COR-L47 (cell line): ENCODE results near the gene DIS3L2.
A peak's percentile ranks its signal among the peaks of the same experiment; 100 is the strongest.
"Not testable (repeated sequence)": the region's sequence is repeated elsewhere in the genome, so short reads cannot be mapped to it uniquely, and the experiment has no call there.

ENCODE experiments used
- DNase-seq: peaks from one replicate; lab custom pipeline; 2025; lab: John Stamatoyannopoulos, UW

Gene DIS3L2

DNA sequence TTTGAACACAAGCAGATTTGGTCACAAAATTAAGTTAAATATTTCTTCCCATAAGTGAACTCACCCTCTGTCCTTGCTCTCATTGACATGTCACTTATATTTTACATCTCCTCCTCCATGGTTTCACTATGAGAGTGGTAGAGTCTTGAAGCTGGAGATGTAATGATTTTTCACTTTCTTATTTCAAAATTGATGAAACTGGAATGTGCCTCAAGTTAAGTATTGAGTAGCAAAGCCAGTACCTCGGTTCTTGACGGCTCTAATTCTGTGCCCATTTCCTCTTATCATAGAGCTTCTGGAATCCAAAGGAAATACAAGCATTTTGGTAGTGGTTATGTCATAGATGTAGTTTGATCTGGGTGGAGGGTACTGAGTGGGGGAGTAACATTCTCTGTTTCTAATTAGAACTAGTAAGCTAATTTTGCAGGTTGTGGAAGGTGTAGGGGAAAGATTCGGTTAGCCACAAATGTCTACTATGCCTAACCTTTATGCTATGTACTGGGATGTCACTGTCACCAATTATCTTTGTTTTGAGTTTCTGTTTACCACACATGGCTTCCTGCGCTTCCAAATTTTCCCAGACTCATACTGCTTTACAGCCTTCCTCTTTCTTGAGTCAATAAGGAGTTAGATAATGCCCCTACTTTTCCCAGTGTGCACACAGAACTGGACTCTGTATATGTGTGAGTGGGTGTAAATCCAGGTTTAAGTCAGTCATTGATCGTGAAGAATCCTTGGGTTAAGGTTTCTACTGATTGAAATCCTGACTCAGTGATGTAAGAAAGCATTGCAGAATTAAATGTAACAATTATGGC is 96.8 kb downstream of the DIS3L2 start:
- no peak for DNase-seq

DNA sequence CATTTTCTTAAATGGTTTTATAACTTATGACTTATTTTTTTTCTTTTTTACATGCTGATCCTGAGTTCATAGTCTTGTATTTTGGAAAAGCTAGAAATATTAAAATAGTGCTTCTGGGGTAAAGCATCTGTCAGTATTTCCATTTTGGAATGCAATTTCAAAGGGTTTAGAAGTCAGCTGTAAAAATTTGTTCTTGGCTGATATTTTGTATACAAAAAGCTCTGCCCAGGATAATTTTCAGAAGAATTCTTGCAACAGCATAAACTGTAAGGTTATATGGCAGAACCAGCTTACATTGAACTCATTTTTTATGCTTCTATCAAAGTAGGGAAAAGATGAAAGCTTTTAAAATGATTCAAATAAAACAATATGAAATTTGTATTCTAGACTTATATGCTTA is 97.4 kb downstream of the DIS3L2 start:
- no peak for DNase-seq

DNA sequence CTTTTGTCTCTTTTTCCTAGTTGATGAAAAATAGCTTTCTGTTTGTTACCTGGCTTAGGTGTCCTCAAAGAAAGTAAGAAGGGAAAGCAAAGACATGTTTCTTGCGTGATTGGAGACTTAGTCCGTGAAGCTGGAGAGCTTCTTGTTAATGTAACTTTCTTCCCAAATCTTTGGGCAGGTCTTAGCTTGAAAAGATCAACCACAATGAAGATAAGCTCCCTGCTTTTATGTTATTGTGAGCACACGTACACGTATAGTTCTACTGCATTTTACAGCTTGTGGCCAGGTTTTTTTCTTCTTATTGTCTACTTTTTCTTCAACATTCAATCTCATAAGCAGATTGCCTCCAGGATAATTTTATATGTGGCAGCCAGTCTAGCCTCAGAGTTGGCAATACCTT is 99.8 kb downstream of the DIS3L2 start:
- no peak for DNase-seq

DNA sequence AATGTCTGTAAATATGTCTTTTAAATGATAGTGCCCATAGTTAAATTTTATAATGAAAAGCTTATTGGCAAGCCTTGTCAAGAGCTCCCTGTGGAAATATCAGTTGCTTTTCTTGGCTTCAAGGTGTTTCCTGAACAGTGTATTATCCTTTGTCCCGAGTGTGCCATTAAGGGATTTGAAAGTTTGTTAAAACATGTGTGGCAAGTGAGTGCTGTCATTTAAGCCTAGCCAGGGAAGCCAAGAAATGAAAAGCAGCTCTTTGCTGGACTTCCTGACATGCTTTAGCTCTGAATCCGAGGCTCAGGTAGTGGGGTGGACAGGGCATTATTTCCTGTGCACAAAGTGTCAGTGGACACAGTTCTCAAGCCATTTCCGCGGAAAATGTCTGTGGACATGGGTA is 111.5 kb downstream of the DIS3L2 start:
- no peak for DNase-seq

DNA sequence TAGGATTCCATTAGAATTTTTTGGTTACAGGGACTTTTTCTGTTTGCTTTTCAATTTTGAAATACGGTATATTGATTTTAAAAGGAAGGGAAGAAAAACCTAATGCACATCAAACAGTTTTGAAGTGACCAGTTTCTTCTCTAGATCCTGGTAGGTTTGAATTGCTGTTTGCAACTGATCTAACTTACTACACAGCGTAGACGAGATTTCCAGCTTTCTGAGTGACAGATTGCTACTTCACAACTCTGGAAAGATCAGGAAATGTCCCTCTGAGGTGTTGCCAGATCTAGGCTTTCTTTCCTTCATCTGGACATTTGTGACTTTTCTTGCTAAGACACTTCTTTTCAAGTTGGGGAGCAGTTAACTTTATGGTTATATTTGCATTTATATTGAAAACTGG is 112.2 kb downstream of the DIS3L2 start:
- DNase-seq: no peak

DNA sequence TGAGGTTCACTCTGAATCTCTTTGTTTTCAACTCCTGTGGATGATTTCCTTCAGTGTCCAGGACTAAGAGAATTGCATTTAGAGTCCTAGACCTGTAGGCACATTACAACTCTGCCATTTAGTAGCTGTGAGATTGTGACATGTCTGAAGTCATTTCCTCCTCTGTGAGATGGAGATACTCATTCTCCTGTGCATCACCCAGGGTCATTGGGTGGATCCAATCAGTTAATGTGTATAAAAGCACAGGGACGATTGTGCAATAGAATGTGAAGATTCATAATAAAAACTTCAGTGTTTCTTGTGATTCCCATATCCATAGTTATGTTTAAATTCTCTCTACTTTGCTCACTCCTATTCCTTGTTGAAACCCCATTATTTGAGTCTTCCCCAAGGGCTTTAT is 113.6 kb downstream of the DIS3L2 start:
- DNase-seq: no peak

DNA sequence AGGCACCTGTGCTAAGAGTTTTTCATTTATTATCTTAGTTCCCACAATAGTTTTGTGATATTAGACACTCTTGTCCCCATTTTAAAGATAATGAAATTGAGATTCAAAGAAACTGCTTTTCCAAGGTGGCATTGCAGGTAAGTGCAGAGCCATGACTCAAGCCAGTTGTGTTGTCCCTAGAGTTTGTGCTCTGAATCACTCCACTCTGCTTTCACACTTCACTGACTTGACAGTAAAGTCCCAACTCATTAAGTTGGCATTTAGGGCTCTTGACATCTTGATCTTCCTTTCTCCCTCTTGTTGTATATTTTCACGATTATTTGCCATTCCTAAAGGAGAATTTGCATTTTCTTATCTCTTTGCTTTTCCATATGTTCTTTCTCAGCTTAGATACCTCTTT is 114.3 kb downstream of the DIS3L2 start:
- no peak for DNase-seq

DNA sequence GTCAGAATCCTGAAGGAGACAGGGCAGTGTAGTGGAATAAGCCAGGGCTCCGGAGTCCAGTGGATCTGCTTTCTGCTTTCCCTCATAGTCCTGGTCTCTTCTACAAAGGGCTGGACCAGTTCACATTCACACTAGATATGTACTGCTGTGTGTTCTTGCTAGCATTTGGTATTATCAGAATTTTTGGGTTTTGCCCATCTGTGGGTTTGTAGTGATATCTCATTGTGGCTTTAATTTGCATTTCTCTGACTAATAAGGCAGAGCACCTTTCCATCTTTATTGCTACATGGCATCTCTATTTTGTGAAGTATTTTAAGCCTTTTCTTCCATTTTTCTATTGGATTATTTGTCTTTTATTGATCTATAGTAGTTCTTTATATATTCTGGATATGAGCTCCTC is 114.8 kb downstream of the DIS3L2 start:
- DNase-seq: no peak

DNA sequence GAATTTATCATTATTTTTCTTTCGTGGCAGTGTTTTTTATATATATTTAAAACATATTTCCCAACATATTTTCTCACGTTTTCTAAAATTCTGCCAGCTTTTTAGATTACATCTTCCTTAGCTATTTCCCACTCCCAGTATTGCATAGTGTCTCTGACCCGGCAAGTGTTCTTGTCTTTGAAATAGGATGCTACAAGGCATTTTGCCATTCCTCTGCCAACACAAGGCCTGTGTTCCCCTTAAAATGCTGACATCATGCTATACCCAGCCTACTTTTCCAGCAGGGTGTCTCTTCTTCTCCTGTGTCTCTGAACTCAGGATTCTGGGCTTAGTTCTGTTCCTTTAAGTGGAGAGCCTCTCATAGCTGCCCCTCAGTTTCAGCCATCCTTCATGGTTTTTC is 115.2 kb downstream of the DIS3L2 start:
- no peak for DNase-seq

DNA sequence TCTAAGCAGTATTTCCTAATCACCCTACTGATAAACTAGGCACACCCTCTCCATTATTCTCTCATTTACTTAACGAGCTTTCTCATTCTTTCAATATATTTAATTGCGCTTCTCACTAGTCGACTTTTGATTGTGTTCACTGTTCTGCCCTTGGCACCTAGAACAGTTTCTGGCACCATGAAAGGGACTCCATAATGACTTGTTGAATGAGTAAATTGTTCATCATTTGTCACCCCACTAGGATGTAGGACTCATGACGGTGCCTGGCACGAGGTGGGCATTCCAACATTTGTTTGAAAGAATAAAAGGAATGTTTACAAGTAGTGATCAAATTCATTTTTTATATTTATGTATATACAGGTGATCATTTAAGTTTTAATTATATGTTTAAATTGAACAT is 123.7 kb downstream of the DIS3L2 start:
- DNase-seq: peak; percentile 71

DNA sequence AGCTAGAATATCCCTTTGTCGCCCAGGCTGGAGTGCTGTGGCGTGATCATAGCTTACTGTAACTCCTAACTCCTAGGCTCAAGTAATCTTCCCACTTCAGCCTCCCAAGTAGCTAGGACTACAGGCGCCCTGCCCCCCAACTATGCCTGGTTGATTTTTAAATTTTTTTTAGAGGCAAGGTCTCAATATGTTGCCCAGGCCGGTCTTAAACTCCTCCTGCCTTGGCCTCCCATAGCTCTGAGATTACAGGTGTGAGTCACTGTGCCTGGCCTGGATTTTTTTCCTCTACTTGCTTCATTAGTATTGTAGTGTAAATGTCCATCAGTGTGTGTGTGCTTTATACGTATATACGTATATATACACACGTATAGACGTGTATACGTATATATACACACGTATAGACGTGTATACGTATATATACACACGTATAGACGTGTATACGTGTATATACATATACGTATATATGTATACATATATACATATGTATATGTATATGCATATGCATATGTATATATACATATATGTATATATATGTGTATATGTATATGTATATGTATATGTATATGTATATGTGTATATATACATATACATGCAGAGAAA is 124.4 kb downstream of the DIS3L2 start:
- DNase-seq: no peak

DNA sequence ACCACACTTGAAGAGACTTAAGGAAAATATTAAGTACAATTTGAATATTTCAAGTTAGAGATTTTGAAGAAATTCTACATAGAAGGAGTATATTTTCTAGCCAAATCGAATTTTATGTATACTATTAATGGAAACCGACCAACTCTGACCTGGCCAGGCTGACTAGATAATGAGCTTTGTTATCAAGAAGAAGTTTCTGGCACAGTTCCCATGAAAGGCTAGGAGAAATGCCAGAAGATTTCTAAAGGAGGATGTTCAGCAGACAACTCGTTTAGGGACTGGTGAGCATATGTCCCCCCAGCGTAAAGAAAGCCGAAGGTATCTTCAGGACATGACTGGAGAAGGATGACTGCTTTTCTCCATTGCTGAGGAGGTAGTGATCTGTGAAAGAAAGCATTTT is 127.3 kb downstream of the DIS3L2 start:
- DNase-seq: no peak

DNA sequence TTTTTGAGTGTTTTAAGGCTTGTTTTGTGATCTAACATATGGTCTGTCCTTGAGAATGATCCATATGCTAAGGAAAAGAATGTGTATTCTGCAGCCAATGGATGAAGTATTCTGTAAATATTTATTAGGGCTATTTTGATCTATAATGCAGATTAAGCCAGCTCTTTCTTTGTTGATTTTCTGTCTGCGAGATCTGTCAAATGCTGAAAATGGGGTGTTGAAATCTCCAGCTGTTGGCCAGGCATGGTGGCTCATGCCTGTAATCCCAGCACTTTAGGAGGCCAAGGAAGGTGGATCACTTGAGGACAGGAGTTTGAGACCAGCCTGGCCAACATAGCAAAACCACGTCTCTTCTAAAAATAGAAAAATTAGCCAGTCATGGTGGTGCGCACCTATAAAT is 132.7 kb downstream of the DIS3L2 start:
- no peak for DNase-seq

DNA sequence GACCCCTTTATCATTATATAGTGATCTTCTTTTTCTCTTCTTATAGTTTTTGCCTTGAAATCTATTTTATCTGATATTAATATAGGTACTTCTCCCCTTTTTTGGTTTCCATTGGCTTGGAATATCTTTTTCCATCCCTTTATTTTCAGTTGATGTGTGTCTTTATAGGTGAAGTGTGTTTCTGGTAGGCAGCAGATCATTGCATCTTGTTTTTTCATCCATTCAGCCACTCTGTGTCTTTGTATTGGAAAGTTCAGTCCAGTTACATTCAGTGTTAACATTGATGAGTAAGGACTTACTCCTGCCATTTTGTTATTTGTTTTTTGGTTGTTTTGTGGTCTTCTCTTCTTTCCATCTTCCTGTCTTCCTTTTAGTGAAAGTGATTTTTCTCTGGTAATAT is 133.4 kb downstream of the DIS3L2 start:
- no peak for DNase-seq

DNA sequence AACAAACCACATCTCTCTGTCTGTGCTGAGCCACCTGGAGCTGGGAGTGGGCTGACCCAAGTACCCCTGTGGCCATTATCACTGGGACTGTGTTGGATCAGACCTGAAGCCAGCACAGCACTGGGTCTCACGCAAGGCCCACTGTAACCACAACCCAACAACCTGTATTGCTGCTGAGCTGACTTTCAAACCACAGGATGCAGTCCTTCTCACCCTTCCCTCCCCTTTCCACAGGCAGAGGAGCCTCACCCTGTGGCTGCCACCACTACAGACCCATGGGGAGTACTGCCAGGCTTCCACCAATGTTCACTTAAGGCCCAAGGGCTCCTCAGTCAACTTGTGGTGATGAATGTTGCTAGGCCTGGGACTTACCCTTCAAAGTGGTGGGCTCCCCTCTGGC is 135.7 kb downstream of the DIS3L2 start:
- DNase-seq: no peak

DNA sequence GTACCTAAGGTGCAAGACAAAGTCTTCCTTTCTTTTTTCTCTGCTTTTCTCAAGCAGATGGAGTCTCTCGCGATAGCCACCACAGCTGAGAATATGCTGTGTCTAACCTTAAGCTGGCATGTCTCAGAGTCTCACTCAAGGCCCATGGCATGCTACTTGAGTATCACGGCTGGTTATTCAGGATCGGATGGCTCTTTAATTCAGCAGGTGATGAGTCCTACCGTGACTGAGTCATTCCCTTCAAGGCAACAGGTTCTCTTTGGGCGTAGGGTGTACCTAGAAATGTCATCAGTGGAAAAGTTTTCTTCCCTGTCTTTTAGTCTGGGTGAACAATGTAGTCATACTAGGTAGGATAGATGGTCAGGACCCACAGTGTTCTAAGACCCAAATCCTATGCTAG is 136.2 kb downstream of the DIS3L2 start:
- no peak for DNase-seq

DNA sequence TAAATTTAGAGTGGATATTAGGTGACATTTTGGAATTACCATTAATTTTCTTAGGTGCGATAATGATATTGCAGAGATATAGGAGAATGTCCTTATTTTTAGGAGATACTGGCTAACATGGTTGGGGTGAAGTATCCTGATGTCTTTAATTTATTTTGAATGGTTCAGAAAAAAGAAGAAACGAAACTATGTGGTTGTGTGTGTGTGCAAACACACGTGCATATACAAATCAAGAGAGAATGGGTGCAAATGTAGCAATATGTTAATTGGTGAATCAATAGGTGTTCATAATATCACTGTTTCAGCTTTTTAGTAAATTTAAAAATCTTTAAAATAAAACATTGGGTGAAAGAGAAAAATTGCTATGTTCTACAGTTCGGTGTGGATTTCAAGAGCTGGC is 140.9 kb downstream of the DIS3L2 start:
- no peak for DNase-seq

DNA sequence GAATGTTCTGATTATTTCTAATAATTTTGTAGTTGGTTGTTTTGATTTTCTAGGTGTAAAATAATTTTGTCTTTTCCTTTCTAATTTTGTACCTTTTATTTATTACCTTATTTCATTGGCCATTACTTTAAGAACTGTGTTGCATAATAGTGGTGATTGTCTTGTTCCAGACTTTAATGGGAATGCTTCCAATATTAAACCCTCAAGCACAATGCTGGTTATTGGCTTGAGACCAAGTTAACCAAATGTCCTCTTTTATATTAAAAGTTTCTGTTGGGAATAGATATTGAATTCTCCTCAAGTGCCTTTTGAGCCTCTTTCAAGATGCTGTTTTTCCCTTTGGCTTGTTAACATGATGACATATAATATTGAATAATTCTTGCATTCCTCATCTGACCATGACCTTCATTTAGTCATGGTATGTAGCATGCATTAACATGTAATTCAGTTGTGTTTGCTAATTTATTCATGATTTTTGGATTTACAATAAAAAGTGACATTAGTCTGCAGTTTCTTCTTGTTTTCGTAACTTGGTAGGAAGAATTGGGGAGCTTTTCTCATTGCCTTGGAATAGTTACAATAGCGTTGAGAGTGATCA is 141.7 kb downstream of the DIS3L2 start:
- no peak for DNase-seq

DNA sequence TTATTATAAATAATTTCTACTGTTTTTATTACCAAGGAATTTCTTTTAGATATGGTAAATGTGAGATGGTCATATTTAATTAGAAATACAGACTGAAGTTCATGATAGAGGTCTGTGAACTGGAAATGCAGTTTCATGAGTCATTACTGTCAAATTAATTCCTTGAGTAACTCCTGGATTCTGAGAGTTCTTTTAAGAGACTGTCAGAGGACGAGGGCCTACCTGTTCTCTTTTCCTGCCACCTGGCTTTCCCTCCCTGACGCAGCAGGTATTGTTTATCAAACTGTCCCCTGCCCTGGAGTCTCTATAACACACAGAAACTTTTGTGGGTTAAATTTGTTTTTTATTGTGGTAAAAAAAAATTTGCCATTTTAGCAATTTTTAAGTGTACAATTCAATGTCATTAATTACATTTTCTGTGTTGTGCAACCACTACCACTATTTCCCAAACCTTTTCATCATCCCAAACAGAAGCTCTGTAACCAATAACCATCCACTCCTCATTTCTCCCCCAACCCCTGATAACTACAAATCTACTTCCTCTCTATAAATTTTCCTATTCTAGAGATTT is 142.6 kb downstream of the DIS3L2 start:
- no peak for DNase-seq

DNA sequence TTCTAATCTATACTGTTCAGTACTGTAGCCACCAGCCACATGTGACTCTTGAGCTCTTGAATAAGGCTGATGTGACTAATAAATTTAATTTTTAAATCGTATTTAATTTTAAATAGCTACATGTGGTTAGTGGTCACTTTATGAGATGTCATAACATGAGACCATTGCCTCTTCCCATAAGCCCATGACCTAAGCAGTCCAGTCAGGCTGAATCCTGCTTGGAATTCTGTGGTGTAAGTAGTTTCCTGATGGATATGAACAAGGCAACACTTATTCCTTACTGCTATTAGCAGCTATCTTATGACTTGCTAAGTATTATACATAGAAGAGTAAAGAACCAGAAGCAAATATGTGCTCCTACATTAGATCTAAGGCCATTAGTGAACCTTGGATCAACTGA is 150.0 kb downstream of the DIS3L2 start:
- DNase-seq: no peak

DNA sequence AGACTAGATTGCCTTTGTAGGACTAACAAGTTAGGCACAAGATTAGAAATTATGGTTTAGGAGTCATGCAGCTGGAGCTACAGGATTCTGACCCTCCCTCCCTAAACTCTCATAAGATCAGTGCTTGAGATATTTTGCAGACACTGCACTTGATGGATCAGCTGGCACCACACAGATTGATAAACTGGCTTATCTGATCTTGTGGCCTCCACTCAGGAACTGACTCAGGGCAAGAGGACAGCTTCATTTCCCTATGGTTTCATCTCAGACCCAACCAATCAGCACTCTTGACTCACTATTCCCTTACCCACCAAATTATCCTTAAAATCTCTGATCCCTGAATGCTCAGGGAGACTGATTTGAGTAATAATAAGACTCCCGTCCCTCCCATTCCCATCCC is 152.3 kb downstream of the DIS3L2 start:
- no peak for DNase-seq

DNA sequence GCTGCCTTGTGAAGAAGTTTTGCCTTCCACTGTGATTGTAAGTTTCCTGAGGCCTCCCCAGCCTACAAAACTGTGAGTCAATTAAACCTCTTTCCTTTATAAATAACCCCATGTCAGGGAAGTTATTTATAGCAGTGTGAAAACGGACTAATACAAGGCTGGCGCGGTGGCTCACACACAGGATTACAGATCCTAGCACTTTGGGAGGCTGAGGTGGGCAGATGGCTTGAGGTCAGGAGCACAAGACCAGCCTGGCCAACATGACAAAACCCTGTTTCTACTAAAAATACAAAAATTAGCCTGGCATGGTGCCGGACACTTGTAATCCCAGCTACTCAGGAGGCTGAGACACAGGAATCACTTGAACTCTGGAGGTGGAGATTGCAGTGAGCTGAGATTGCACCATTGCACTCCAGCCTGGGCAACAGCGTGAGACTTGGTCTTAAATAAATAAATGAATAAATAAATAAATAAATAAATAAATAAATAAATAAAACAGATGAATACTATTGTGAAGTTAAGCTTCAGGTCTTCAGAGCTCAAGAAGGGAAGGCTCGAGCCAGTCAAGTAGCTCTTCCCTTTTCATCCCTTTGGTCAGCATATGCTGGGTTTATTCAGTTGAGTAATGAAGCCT is 154.3 kb downstream of the DIS3L2 start:
- DNase-seq: not testable (repeated sequence)

DNA sequence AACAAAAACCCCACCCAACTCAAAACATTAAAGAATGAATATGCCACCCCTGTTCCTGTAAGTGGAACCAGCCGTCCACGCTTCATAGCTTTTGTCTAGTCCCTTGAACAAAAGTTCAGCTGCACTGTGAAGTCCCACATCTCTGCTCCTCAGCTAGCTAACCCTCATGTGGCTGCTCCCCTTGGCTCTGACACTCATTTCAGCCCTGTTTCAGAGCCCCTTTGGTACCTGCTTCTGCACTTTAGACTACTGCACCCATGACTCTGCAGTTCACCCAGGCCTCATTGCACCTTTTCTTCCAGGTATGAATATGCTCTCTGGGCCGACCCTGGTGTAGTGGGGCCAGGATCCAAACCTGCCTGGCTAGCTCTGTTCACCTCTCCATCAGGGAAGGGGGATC is 155.3 kb downstream of the DIS3L2 start:
- no peak for DNase-seq
